Neuronal stem cell (in vitro differentiated cells): Measurements from ENCODE around the gene DRD3.

Experiments
- DNase-seq: peaks from one replicate; pipeline ENCODE4 v3.0.0-alpha.2; 2013; ENCODE audit warnings: low spot score
- H2AFZ ChIP-seq: one replicate; pipeline ENCODE4 v1.6.1; 2013; ENCODE audit warnings: mild to moderate bottlenecking, low read length, inconsistent platforms
- H2AK5ac ChIP-seq: 2 replicates; pipeline ENCODE4 v1.6.1; 2013; ENCODE audit warnings: low read depth, mild to moderate bottlenecking, inconsistent platforms, low read length, moderate library complexity, mixed read lengths
- H2BK120ac ChIP-seq: 2 replicates; pipeline ENCODE4 v1.6.1; 2013; ENCODE audit warnings: low read depth, mild to moderate bottlenecking, inconsistent platforms, low read length, moderate library complexity, mixed read lengths
- H2BK12ac ChIP-seq: one replicate; pipeline ENCODE4 v1.6.1; 2013; ENCODE audit warnings: low read length, inconsistent platforms
- H2BK15ac ChIP-seq: 2 replicates; pipeline ENCODE4 v1.6.1; 2013; ENCODE audit warnings: mild to moderate bottlenecking, low read length, inconsistent platforms, mixed read lengths
- H2BK5ac ChIP-seq: one replicate; pipeline ENCODE4 v1.6.1; 2013; ENCODE audit warnings: inconsistent platforms, mild to moderate bottlenecking, low read length, moderate library complexity
- H3K14ac ChIP-seq: one replicate; pipeline ENCODE4 v1.6.1; 2013; ENCODE audit warnings: low read length, inconsistent platforms
- H3K18ac ChIP-seq: 2 replicates; pipeline ENCODE4 v1.6.1; 2013; ENCODE audit warnings: low read length, inconsistent platforms
- H3K23ac ChIP-seq: 2 replicates; pipeline ENCODE4 v1.6.1; 2013; ENCODE audit warnings: low read depth, mild to moderate bottlenecking, mixed read lengths, low read length, inconsistent platforms; ENCODE audit not compliant: poor library complexity
- H3K27ac ChIP-seq: replicated peaks from 3 replicates; pipeline ENCODE4 v1.5.1; 2013; ENCODE audit warnings: low read length, inconsistent platforms
- H3K27me3 ChIP-seq, 3 experiments: 2 replicates each; pipeline ENCODE4 v1.6.1; 2013; ENCODE audit warnings: low read length in 3 of 3, mild to moderate bottlenecking in 2 of 3, inconsistent platforms in 1 of 3, low read depth in 1 of 3, mixed read lengths in 1 of 3, moderate library complexity in 1 of 3; ENCODE audit not compliant: control insufficient read depth in 3 of 3, insufficient read depth in 3 of 3
- H3K36me3 ChIP-seq, 2 donors: replicated peaks in 1 of 2; 2 replicates each; pipeline ENCODE4 v1.6.1; 2013; ENCODE audit warnings: low read length in 2 of 2; ENCODE audit not compliant: control insufficient read depth in 2 of 2, insufficient read depth in 2 of 2
- H3K4ac ChIP-seq: 2 replicates; pipeline ENCODE4 v1.6.1; 2013; ENCODE audit warnings: inconsistent platforms, mild to moderate bottlenecking, low read length, moderate library complexity
- H3K4me1 ChIP-seq, 2 donors: 1 replicate in 1 of 2; 2 replicates in 1 of 2; pipeline ENCODE4 v1.6.1; 2013; ENCODE audit warnings: low read length in 2 of 2, low read depth in 1 of 2; ENCODE audit not compliant: control insufficient read depth in 2 of 2, insufficient read depth in 1 of 2
- H3K4me2 ChIP-seq: one replicate; pipeline ENCODE4 v1.6.1; 2013; ENCODE audit warnings: mild to moderate bottlenecking, low read length, inconsistent platforms; ENCODE audit not compliant: insufficient read depth, poor library complexity, severe bottlenecking
- H3K4me3 ChIP-seq, 2 donors: 2 replicates each; pipeline ENCODE4 v1.5.1; 2013; ENCODE audit warnings: low read length in 2 of 2, mild to moderate bottlenecking in 2 of 2, inconsistent platforms in 1 of 2, moderate library complexity in 1 of 2
- H3K79me1 ChIP-seq: one replicate; pipeline ENCODE4 v1.6.1; 2013; ENCODE audit warnings: low read depth, mild to moderate bottlenecking, inconsistent platforms, low read length, moderate library complexity
- H3K9ac ChIP-seq: one replicate; pipeline ENCODE4 v1.6.1; 2013; ENCODE audit warnings: mild to moderate bottlenecking, low read depth, low read length, inconsistent platforms; ENCODE audit not compliant: poor library complexity
- H3K9me3 ChIP-seq, 2 donors: replicated peaks in 1 of 2; 2 replicates each; pipeline versions ENCODE3 to v1.6.1; 2013; ENCODE audit warnings: low read length in 2 of 2, mild to moderate bottlenecking in 2 of 2, inconsistent platforms in 1 of 2, low read depth in 1 of 2, mixed read lengths in 1 of 2, moderate library complexity in 1 of 2; ENCODE audit not compliant: control insufficient read depth in 2 of 2, insufficient read depth in 1 of 2
- H4K8ac ChIP-seq: one replicate; pipeline ENCODE4 v1.6.1; 2013; ENCODE audit warnings: low read depth, mild to moderate bottlenecking, inconsistent platforms, low read length, moderate library complexity
- H4K91ac ChIP-seq: one replicate; pipeline ENCODE4 v1.6.1; 2013; ENCODE audit warnings: low read length, low read depth, mild to moderate bottlenecking, inconsistent platforms; ENCODE audit not compliant: poor library complexity
- WGBS, 2 donors: extraction: QIAGEN DNeasy Blood & Tissue Kit; methylation state at CpG; one replicate each; pipeline ENCODE4 v1.1.7; 2013; ENCODE audit warnings: missing lambda C conversion rate in 2 of 2, mixed read lengths in 1 of 2; ENCODE audit not compliant: insufficient read length in 2 of 2, insufficient replicate concordance in 1 of 2; ENCODE audit errors: extremely low coverage in 2 of 2; 5-methylcytosine and 5-hydroxymethylcytosine counted together

DRD3 gene

DNA sequence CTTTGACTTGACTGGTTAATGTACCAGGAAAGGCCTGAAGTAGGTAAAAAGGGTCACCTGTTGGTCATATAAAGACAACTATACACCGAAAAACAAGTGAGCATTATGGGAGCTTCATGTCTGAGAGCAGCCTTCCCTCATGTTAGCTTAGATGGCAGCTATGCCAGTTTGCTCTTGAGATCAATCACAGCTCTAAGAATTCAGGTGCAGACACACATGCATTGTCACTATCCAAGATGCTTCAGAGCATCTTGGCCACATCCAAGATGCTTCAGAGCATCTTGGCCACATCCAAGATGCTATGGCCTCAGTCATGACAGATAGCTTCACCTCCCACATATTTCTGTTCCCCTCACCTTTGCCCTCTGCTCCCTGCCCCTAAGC is 43.0 kb upstream of the DRD3 start:
- H3K79me1 ChIP-seq, result no peaks in the 10 kb centered on the region
- H2AFZ ChIP-seq, result no peak overlapping the region
- no peak overlapping the region for H2BK15ac ChIP-seq
- H3K27ac ChIP-seq, result no peak overlapping the region
- no peak overlapping the region for H3K4me3 ChIP-seq
- DNase-seq, result no peak
- H3K14ac ChIP-seq, result no peak overlapping the region
- peak overlapping the region; percentile 50 for H4K91ac ChIP-seq
- no CpG with 5 or more reads among the region's 1 CpG for WGBS, 2 donors
- H3K9ac ChIP-seq, result no peak overlapping the region
- no peak overlapping the region for H2BK120ac ChIP-seq
- no peak overlapping the region for H2AK5ac ChIP-seq
- H3K27me3 ChIP-seq, result no peaks in the 10 kb centered on the region
- H3K4ac ChIP-seq, result no peak overlapping the region
- no peak overlapping the region for H3K23ac ChIP-seq
- H3K4me1 ChIP-seq, result peaks cover 2 to 4% of the 10 kb centered on the region in 2 donors
- H3K36me3 ChIP-seq, result no peaks in the 10 kb centered on the region
- peaks cover 8 to 9% of the 10 kb centered on the region in 2 donors for H3K9me3 ChIP-seq
- no peak overlapping the region for H4K8ac ChIP-seq
- no peak overlapping the region for H2BK12ac ChIP-seq
- H2BK5ac ChIP-seq, result no peak overlapping the region
- no peak overlapping the region for H3K4me2 ChIP-seq
- no peak overlapping the region for H3K18ac ChIP-seq

DNA sequence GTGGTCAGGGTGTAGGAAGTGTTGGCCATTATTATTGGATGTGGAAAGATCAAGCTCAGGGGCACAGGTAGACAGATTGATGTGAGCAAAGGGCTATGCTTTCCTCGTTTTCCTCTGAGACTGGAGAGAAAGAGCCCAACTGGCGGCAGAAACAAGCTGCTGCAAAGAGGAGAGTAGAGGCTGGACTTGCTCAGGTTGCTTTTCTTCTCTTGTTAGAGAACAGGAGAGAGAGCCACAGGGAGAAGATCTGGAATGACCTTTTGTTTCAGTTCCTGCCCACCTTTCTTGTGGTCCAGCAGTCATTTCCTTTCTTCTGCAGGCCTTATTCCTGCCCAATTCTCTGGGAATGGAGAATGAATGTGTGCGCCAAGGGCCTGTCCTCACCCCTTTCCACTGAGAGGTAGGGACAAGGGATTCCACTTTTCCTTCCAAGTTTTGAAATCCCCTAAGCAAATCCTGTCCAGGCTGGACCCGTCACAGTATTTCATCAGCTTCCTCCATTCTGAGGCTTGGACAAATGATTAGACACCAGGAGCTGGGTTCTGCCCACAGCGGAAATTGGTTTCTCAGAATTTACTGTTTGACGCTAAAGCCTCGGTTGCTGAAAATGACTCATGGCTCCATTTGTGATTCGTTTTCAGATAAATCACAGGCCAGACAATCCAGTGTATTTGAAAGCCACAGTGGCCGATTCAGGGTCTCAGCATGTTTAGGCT is 42.5 kb upstream of the DRD3 start:
- H2BK12ac ChIP-seq, result no peak overlapping the region
- peaks cover 8 to 9% of the 10 kb centered on the region in 2 donors for H3K9me3 ChIP-seq
- no peak overlapping the region for H3K14ac ChIP-seq
- H2BK15ac ChIP-seq, result no peak overlapping the region
- no peak for DNase-seq
- no CpG with 5 or more reads among the region's 9 CpGs for WGBS, 2 donors
- H3K18ac ChIP-seq, result no peak overlapping the region
- H3K79me1 ChIP-seq, result no peaks in the 10 kb centered on the region
- no peak overlapping the region for H3K4me2 ChIP-seq
- no peak overlapping the region for H3K4ac ChIP-seq
- H3K27me3 ChIP-seq, result no peaks in the 10 kb centered on the region
- H3K9ac ChIP-seq, result no peak overlapping the region
- no peak overlapping the region for H2AK5ac ChIP-seq
- no peak overlapping the region for H2BK120ac ChIP-seq
- no peak overlapping the region for H3K23ac ChIP-seq
- no peak overlapping the region for H3K27ac ChIP-seq
- no peak overlapping the region for H2BK5ac ChIP-seq
- H3K36me3 ChIP-seq, result no peaks in the 10 kb centered on the region
- H3K4me1 ChIP-seq, result peaks cover 2 to 4% of the 10 kb centered on the region in 2 donors
- no peak overlapping the region for H4K8ac ChIP-seq
- no peak overlapping the region for H2AFZ ChIP-seq
- no peak overlapping the region for H3K4me3 ChIP-seq
- H4K91ac ChIP-seq, result no peak overlapping the region

DNA sequence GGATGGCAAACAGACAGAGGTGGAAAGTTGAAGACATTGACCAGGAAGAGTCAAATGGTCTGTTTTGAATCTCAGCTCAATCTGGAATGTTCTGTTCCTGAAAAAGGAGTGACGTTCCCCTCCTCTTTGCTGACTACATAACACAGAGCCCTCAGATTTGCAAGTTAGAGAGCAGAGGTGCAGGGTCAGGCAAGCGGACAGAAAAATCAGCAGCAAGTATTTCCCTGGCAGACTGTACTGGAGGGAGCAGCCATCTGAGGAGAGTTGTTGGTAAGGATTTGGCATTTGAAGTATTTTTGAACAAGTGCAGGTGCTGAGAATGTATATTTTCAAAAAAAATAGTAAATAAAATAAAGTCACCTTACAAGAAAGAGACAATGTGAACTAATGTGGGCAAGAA is 40.9 kb upstream of the DRD3 start:
- no peak overlapping the region for H4K91ac ChIP-seq
- no peak overlapping the region for H3K4me3 ChIP-seq
- H2BK15ac ChIP-seq, result no peak overlapping the region
- no peak overlapping the region for H2AK5ac ChIP-seq
- no peak overlapping the region for H3K14ac ChIP-seq
- DNase-seq, result no peak
- H3K9ac ChIP-seq, result no peak overlapping the region
- H3K27me3 ChIP-seq, result no peaks in the 10 kb centered on the region
- H2BK5ac ChIP-seq, result no peak overlapping the region
- no peaks in the 10 kb centered on the region for H3K79me1 ChIP-seq
- H3K4me2 ChIP-seq, result no peak overlapping the region
- no peaks in the 10 kb centered on the region for H3K36me3 ChIP-seq
- no peak overlapping the region for H4K8ac ChIP-seq
- peaks cover 2 to 3% of the 10 kb centered on the region in 2 donors for H3K9me3 ChIP-seq
- H3K27ac ChIP-seq, result no peak overlapping the region
- H3K4ac ChIP-seq, result no peak overlapping the region
- H3K18ac ChIP-seq, result no peak overlapping the region
- H2AFZ ChIP-seq, result no peak overlapping the region
- no CpG with 5 or more reads among the region's 2 CpGs for WGBS, 2 donors
- peaks cover 4 to 6% of the 10 kb centered on the region in 2 donors for H3K4me1 ChIP-seq
- H2BK120ac ChIP-seq, result no peak overlapping the region
- no peak overlapping the region for H2BK12ac ChIP-seq
- H3K23ac ChIP-seq, result no peak overlapping the region

DNA sequence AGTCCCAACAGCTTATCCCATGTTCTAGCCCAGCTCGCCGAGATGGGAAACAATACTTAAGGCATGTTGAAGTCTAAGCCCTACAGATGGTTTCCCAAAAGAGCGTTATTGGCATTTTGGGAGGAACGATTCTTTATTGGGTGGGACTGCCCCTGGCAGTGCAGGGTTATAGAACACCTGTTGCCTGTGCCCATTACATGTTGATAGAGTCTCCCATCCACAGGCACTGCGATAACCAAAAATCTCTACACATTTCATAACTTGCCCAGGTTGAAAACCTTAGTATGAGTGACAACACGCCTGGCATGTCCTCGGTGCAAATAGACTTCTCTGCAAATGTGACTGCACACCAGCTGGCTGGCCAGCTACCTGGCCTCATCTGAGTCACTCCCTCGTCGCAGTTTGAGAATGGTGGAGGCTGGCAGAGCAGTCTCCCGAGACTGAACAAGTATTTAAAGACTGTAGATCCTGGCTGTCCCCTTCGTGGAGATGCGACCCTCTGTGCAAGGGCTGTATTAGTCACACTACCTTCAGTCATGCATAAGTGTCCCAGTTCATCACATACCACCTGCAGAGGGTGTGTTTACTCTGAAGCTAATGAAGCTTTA is 39.8 kb upstream of the DRD3 start:
- Histone ChIP-seq H2BK15ac (no peak overlapping the region), H3K4me1 (peaks cover 12 to 13% of the 10 kb centered on the region in 2 donors), H3K27me3 (no peaks in the 10 kb centered on the region), H2BK120ac (no peak overlapping the region), H3K4ac (no peak overlapping the region), H3K4me3 (no peak overlapping the region), H3K23ac (no peak overlapping the region), H2AFZ (no peak overlapping the region), H4K8ac (no peak overlapping the region), H3K4me2 (no peak overlapping the region), H3K9ac (no peak overlapping the region), H3K79me1 (no peaks in the 10 kb centered on the region), H2BK12ac (no peak overlapping the region), H4K91ac (no peak overlapping the region), H2AK5ac (no peak overlapping the region), H3K27ac (no peak overlapping the region), H3K9me3 (no peaks in the 10 kb centered on the region), H3K14ac (no peak overlapping the region), H3K36me3 (no peaks in the 10 kb centered on the region), H2BK5ac (no peak overlapping the region), H3K18ac (no peak overlapping the region)
- no peak for DNase-seq
- WGBS, 2 donors, result no CpG with 5 or more reads among the region's 12 CpGs
